Measurements from ENCODE around the gene ROS1.

Gene ROS1

DNA sequence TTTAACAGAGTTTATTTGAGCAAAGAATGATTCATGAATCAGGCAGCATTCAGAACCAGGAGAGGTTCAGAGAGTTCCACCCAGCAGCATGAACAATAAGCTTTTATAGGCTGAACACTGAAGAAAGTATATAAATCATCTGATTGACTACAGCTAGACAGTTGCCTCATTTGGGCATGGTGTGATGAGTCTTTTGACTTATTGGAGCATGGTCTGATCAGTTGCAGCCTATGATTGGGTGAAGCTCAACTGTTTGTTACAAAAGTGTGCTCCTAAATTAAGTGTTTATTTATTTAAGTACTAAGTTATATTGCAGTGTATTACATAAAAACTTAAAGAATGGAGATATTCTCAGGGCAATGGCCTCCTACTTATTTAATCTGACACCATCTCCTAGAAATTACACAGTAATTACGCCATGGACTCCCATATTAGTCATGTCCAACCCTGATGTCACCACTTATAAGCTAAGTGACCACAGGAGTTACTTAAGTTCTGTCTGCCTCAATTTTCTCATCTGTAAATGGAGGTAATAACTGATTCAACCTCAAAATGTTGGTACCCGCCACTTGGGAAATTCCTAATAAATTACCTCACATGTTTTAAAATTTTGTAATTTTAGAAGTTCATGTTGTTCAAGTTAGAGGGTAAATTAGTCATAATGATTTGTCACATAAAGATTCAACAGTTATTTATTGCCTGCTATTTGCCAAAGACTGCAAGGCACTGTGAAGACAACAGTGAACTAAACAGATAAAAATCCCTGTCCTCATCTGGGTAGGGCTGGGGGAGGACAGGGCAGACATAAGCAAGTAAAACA, 15.2 kb upstream of the ROS1 start:
- DNase-seq: no peak

DNA sequence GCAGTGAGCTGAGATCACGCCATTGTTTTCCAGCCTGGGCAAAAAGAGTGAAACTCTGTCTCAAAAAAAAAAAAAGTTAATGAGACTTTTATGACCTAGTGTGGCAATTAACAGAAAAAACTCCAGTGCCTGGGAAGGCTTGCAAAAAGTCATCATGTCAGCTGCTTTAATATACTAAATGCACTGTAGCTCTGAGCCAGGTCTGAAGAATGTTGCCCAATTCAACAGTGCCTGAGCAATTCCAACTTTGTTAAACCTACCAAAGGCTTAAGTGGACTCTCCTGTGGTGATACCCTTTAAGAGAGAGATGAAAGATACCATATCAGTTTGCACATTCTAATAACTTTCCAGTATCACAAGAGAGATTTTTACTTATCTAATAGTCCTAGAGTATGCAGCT, 6.5 kb upstream of the ROS1 start:
- DNase-seq: no peak

DNA sequence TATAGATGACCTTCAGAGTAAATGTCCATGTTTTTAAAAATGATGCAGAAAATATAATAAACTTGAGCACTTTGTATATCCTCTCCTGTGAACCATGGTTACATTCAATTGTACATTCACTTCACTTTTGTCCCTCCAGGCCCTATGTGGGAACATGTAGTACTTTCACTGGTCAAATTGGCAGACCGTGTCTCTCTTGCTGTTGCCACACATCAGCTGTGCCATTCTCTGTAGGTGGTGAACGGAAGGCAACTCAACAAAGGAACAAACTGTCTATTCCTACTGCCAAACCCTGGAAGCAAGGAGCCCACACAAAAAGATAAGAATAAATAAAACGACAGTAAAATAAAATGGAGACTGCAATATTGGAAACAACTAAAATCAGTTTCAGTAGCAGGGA, 2.0 kb downstream of the ROS1 start:
- DNase-seq: no peak

GRCh38 chr6:117418320-117418719, 7.4 kb downstream of the ROS1 start:
- no peak for DNase-seq

DNA sequence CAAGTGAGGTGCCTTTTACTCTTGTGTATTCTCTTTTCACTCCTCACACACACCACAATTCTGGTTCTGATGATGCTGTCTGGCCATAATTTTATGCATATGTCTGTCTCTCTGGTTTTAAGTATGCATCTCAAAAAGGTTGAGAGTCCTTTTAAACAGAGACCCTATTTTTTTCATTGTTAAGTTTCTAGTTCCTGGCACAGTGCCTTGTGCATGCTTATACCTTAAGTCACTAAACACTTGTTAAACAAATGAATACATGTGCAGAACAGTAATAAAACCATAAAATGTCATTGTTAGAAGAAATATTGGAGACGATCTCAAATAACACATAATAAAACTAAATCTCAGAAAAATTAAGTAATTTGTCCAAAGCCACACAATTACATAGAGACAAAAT, 7.9 kb downstream of the ROS1 start:
- no peak for DNase-seq

DNA sequence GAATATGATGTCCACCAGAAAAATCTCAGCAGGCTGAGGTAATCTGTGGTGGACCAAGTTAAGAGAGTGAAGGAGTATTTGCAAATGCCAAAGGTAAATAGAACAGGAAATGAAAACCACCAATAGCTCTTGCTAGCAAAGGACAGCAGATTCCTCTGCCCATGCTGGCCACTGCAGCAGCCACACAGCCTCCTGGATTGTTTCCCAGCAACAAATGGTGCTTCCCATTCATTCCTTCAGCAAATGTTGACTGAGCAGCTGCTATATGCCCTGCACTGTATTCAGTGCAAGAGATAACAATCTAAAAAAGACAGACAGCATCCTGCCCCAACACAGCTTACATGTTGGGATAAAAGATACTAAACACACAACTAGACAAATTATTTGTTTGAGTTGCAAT, 11.0 kb downstream of the ROS1 start:
- no peak for DNase-seq

- no peak for DNase-seq
Observed at GRCh38 chr6:117411474-117411873, 14.3 kb downstream of the ROS1 start.

- no peak for DNase-seq
Observed at GRCh38 chr6:117409863-117410262, 15.9 kb downstream of the ROS1 start.

GRCh38 chr6:117409420-117409819, 16.3 kb downstream of the ROS1 start:
- DNase-seq: no peak

GRCh38 chr6:117404548-117404947, 21.2 kb downstream of the ROS1 start:
- no peak for DNase-seq

DNA sequence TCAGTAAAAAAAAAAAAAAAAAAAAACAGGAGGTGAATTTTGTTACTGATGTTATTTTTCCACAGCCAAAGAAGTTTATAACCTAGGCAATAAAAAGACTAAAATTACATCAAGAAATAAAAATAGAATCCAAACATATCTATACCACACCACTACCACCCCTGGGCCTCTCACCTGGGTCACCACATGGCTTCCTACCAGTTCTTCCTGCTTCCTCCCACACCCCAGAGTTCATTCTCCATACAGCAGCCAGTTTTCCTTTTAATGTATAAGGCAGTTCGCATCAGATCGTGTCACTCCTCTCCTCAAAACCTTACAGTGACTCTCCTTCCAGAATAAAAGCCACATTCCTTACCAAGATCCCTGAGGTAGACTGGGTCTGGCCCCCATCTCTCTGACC, 23.9 kb downstream of the ROS1 start:
- DNase-seq: no peak

GRCh38 chr6:117399924-117400323, 25.8 kb downstream of the ROS1 start:
- no peak for DNase-seq

GRCh38 chr6:117399126-117399525, 26.6 kb downstream of the ROS1 start:
- DNase-seq: no peak

DNA sequence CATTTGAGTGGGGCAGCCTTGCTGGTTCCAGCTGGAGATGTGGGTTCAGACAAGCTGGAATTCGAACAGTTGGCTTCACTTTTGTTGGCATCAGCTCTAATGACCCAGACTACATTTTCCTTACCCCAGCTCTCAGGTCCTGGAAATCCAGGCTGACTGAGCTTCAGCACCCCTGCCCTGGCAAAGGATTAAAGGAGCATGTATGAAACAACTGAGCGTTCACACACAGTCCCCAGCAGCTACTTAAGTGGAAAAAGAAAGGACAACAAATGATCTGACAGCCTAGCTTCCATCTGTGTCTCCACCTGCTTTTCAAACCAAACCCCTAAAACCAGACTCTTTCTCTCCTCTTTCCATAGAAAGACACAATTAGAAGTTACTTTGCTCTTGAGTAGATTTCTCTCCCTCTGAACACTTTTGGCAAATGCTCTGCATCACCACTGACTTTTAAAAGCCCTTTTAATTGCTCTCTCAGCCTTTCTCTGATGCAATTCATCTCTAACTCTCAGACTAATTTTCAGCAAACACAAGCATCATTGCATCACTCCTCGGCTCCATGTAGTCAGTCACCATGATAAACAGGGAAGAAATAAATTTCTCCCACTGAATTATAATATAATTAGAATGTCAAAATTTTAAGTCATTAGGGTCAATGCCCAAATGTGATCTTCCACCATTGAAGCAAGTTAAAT, 28.1 kb downstream of the ROS1 start:
- DNase-seq: no peak

GRCh38 chr6:117396228-117396627, 29.5 kb downstream of the ROS1 start:
- DNase-seq: no peak

- no peak for DNase-seq
Observed at GRCh38 chr6:117395164-117395563, 30.6 kb downstream of the ROS1 start.

DNA sequence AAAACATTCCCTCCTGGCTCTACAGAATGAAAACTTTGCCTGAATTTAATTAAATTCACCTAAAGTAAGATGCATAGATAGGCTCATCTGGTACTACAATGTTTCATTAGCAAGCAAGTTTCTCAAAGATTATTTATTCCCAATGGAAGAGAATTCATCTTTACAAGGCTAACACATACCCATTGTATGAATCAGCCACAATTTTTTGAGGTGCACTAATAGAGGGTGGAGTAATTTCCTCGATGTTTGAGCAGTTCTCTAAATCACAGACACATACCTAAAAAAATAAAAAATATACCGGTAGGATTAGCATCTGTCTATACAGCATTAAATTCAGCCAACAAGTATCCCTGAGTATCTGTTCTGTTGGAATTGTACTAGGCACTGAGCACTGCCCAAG, 32.7 kb downstream of the ROS1 start:
- DNase-seq: no peak

GRCh38 chr6:117391874-117392583, 33.7 kb downstream of the ROS1 start:
- DNase-seq: no peak

GRCh38 chr6:117389227-117390057, 36.3 kb downstream of the ROS1 start:
- no peak for DNase-seq

DNA sequence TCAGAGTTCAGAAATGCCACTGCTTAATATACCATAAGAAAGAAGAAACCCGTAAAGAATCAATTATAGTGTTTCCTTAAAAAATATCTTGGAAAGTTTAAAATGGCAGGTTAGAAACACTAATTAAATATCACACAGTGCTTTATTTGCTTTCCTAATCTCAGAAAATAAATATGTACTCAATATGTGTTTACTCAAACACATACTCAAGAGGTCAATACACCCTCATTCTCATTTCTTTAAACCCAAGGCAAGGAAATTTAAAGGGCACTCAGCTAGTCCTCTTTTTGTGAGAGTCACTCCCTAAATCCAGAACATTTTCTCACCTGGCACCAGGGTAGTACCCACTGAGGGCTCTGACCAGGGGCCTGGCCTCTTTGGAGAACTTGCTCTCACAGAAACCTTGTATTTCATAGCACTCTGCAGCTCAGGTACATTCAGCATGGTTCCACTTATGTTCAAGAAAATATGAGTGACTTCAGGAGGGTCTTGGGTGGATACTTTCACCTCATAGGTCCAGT, 38.2 kb downstream of the ROS1 start:
- DNase-seq: no peak

DNA sequence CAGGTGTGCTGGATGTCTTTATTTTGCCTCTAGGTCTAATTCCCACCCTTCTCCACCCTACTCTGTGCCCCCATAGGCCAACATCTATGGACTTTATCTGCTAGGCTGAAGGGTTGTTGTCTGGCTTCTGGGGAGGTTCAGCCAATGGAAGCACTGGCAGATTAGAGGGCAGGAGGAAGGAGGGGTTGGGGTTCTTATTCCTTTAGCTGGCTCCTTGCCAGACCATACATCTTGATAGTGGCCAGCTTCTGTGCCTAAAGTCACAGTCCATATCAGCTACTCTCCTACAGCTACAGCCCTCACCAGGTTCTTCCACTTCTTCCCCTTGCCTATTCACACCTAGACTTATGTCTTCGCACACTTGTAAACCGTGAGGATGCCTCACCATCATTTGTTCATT, 41.1 kb downstream of the ROS1 start:
- DNase-seq: no peak

DNA sequence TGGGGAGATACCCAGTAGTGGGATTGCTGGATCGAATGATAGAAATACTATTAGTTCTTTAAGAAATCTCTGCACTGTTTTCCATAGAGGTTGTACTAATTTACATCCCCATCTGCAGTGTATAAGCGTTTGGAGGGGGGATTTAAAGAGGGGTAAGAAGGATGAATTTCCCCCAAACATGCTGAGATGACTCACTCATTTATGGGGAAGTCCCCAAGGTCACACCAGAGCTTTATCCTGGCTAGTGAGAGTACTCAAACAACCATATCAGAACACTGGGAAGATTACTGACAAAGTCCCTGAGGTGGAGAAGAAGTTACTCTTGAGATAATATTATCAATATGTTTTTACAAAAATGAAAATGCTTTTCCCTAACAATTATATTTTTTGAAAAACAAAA, 44.0 kb downstream of the ROS1 start:
- no peak for DNase-seq

DNA sequence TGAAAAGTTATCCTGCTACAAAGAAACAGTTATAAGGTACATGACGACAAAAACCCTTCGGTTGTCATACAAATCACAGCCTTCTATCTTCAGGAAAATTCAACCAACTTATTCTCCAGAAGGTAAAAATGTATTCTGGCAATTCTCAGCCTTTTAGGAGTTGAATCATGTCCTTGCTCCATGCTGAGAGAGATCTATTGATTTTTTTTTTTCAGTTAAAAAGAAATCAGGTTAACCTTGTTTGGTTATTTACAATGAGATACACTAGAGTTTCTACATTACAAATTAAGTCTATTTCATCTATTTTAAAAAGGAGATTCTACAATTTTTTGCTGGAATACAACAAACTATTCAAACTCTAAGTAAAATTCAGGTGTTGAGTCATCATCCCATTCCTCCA, 45.4 kb downstream of the ROS1 start:
- DNase-seq: no peak

Data from CD4-positive, alpha-beta T cell treated with Interleukin-15 for 1 hour (primary cell).